ENCODE measurements around the gene DLG5. TPM values are rescaled to one million over a fixed set of nuclear protein-coding genes. Genes with fewer than 3 reads are reported as not detected.

The DLG5 gene
- total RNA-seq, 1 donor from 2014 or later, result 58.4 TPM

DNA sequence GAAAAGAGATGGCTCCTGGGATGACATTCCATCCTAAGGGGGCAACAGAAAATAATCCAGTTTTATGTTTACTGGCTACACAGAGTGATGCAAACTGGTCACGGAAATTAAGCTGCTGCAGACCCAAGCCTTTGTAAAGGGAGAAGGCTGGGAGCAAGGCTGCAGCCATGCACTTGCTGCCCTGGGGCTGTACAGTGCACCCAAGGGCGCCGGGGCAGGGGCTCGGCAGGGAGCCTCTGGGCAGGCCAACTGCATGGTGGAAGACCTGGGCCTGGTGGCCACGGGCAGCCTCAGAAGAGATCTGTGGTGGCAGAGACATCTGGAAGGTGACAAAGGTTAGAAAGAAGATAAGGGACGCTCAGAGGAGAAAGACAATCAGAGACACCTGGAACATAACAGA is 113.8 kb downstream of the DLG5 start:
- peaks cover 33% of the 10 kb centered on the region for H3K36me3 ChIP-seq (ENCODE audit: insufficient read depth, low read length)
- Mint-ChIP-seq H3K4me1 (ENCODE audit: low read depth, unreplicated experiment) (no peaks in the 10 kb centered on the region), H3K9me3 (ENCODE audit: unreplicated experiment) (peaks cover 1% of the 10 kb centered on the region), H3K4me3 (ENCODE audit: unreplicated experiment) (no peak overlapping the region), H3K36me3 (ENCODE audit: low read depth, unreplicated experiment) (peaks cover 19% of the 10 kb centered on the region), H3K27ac (ENCODE audit: unreplicated experiment) (no peak overlapping the region), H3K27me3 (ENCODE audit: low read depth, unreplicated experiment) (no peaks in the 10 kb centered on the region)
- TF ChIP-seq, protein P1, sequence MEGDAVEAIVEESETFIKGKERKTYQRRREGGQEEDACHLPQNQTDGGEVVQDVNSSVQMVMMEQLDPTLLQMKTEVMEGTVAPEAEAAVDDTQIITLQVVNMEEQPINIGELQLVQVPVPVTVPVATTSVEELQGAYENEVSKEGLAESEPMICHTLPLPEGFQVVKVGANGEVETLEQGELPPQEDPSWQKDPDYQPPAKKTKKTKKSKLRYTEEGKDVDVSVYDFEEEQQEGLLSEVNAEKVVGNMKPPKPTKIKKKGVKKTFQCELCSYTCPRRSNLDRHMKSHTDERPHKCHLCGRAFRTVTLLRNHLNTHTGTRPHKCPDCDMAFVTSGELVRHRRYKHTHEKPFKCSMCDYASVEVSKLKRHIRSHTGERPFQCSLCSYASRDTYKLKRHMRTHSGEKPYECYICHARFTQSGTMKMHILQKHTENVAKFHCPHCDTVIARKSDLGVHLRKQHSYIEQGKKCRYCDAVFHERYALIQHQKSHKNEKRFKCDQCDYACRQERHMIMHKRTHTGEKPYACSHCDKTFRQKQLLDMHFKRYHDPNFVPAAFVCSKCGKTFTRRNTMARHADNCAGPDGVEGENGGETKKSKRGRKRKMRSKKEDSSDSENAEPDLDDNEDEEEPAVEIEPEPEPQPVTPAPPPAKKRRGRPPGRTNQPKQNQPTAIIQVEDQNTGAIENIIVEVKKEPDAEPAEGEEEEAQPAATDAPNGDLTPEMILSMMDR (IDR thresholded peaks at IDR 0.05; ENCODE audit: insufficient read depth, low read depth, low read length), result no peak
- no peak for TF ChIP-seq EZH2 (IDR thresholded peaks at IDR 0.05; ENCODE audit: insufficient read depth, low read length)
- DNase-seq (ENCODE audit: low read depth), result no peak
- H3K9ac ChIP-seq (ENCODE audit: low read length), result no peak overlapping the region
- no peaks in the 10 kb centered on the region for H3K27me3 ChIP-seq (ENCODE audit: insufficient read depth, low read length)
- no peak for FAIRE-seq
- H3K9me3 ChIP-seq (ENCODE audit: insufficient read depth, low read depth, low read length), result no peaks in the 10 kb centered on the region
- H3K27ac ChIP-seq (ENCODE audit: low read depth, low read length), result no peak overlapping the region
- H4K20me1 ChIP-seq (ENCODE audit: insufficient read depth, low read length), result no peaks in the 10 kb centered on the region
- no peaks in the 10 kb centered on the region for H3K79me2 ChIP-seq (ENCODE audit: insufficient read depth, low read length)
- H2AFZ ChIP-seq (ENCODE audit: low read depth, low read length), result no peak overlapping the region
- no peak overlapping the region for H3K4me3 ChIP-seq (ENCODE audit: insufficient read depth, low read depth, low read length)
- H3K4me1 ChIP-seq (ENCODE audit: insufficient read depth, low read length), result no peaks in the 10 kb centered on the region
- no peak overlapping the region for H3K4me2 ChIP-seq (ENCODE audit: low read length)

DNA sequence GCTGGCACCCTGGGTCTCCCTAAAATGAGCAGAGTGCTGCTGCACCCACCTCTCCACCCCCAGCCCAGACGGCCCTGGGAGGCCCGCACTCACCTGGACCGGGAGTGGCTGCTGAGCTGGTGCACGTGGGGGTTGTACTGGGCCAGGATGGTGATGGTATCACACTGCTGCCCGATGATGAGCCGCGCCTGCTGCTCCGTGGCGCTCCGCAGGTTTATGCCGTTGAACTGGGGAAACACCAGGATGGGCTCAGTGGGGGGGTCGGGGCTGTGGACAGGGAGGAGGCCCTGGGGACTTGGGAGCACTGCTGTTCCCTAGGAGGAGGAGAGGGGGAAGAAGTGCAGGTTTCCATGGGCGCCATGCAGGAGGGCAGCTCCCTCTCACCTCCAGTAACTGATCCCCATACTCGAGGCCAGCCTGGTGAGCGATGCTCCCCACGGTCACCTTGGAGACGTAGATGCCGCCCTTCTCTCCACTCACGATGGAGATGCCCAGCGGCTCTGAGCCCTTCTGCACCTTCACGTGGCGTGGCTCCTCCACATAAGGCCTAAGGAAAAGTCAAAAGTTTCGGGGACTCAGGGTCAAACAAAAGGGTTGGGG is 114.6 kb downstream of the DLG5 start:
- no peak overlapping the region for H3K4me3 ChIP-seq (ENCODE audit: insufficient read depth, low read depth, low read length)
- no peaks in the 10 kb centered on the region for H3K4me1 ChIP-seq (ENCODE audit: insufficient read depth, low read length)
- H3K27ac Mint-ChIP-seq (ENCODE audit: unreplicated experiment), result no peak overlapping the region
- H3K9me3 Mint-ChIP-seq (ENCODE audit: unreplicated experiment), result peaks cover 1% of the 10 kb centered on the region
- DNase-seq (ENCODE audit: low read depth) (no peak), FAIRE-seq (no peak)
- no peaks in the 10 kb centered on the region for H3K9me3 ChIP-seq (ENCODE audit: insufficient read depth, low read depth, low read length)
- H3K27me3 ChIP-seq (ENCODE audit: insufficient read depth, low read length), result no peaks in the 10 kb centered on the region
- H3K79me2 ChIP-seq (ENCODE audit: insufficient read depth, low read length), result no peaks in the 10 kb centered on the region
- H3K4me2 ChIP-seq (ENCODE audit: low read length), result no peak overlapping the region
- H3K36me3 ChIP-seq (ENCODE audit: insufficient read depth, low read length), result peaks cover 27% of the 10 kb centered on the region
- H2AFZ ChIP-seq (ENCODE audit: low read depth, low read length), result no peak overlapping the region
- H4K20me1 ChIP-seq (ENCODE audit: insufficient read depth, low read length), result no peaks in the 10 kb centered on the region
- H3K27me3 Mint-ChIP-seq (ENCODE audit: low read depth, unreplicated experiment), result no peaks in the 10 kb centered on the region
- no peaks in the 10 kb centered on the region for H3K4me1 Mint-ChIP-seq (ENCODE audit: low read depth, unreplicated experiment)
- peaks cover 22% of the 10 kb centered on the region for H3K36me3 Mint-ChIP-seq (ENCODE audit: low read depth, unreplicated experiment)
- no peak overlapping the region for H3K27ac ChIP-seq (ENCODE audit: low read depth, low read length)
- no peak overlapping the region for H3K4me3 Mint-ChIP-seq (ENCODE audit: unreplicated experiment)
- H3K9ac ChIP-seq (ENCODE audit: low read length), result no peak overlapping the region
- no peak for TF ChIP-seq EZH2 (IDR thresholded peaks at IDR 0.05; ENCODE audit: insufficient read depth, low read length)
- TF ChIP-seq, protein P1 (IDR thresholded peaks at IDR 0.05; ENCODE audit: insufficient read depth, low read depth, low read length), result no peak

Data from astrocyte (in vitro differentiated cells and primary cell).